Ectodermal cell (in vitro differentiated cells): ENCODE data around the gene PLXNA2.

ENCODE experiments used
- H3K27ac ChIP-seq: 2 replicates; pipeline ENCODE4 v1.7.0; 2013; ENCODE audit warnings: mild to moderate bottlenecking, low read depth, low read length; ENCODE audit not compliant: insufficient read depth, poor library complexity, severe bottlenecking
- H3K27me3 ChIP-seq: 2 replicates; pipeline ENCODE4 v1.7.0; 2013; ENCODE audit warnings: mild to moderate bottlenecking, low read length; ENCODE audit not compliant: insufficient read depth, control insufficient read depth, poor library complexity, severe bottlenecking
- H3K36me3 ChIP-seq: one replicate; pipeline ENCODE4 v1.7.0; 2013; ENCODE audit warnings: low read length; ENCODE audit not compliant: control insufficient read depth, insufficient read depth
- H3K4me1 ChIP-seq: one replicate; pipeline ENCODE4 v1.7.0; 2013; ENCODE audit warnings: low read length; ENCODE audit not compliant: control insufficient read depth, insufficient read depth
- H3K4me3 ChIP-seq: 2 replicates; pipeline ENCODE4 v1.7.0; 2013; ENCODE audit warnings: low read depth, low read length, control low read depth; ENCODE audit not compliant: insufficient read depth
- H3K9me3 ChIP-seq: 2 replicates; pipeline ENCODE4 v1.7.0; 2013; ENCODE audit warnings: mild to moderate bottlenecking, low read length, moderate library complexity; ENCODE audit not compliant: control insufficient read depth
- WGBS, 2 experiments: methylation state at CpG; one replicate each; pipeline ENCODE4 v1.1.7; 2013; ENCODE audit warnings: missing lambda C conversion rate in 2 of 2; 5-methylcytosine and 5-hydroxymethylcytosine counted together

The PLXNA2 gene

GRCh38 chr1:208074353-208074752, 169.8 kb downstream of the PLXNA2 start:
- no peaks in the 10 kb centered on the region for H3K36me3 ChIP-seq
- no peaks in the 10 kb centered on the region for H3K9me3 ChIP-seq
- no peak overlapping the region for H3K27ac ChIP-seq
- WGBS, 2 experiments = 92 to 94% methylated on average over 6 of the region's 6 CpGs
- peaks cover 1% of the 10 kb centered on the region for H3K27me3 ChIP-seq
- H3K4me1 ChIP-seq = peaks cover 23% of the 10 kb centered on the region
- no peak overlapping the region for H3K4me3 ChIP-seq

- no peaks in the 10 kb centered on the region for H3K27me3 ChIP-seq
- H3K4me3 ChIP-seq = no peak overlapping the region
- no peaks in the 10 kb centered on the region for H3K9me3 ChIP-seq
- peaks cover 2% of the 10 kb centered on the region for H3K4me1 ChIP-seq
- WGBS, 2 experiments = 76 to 79% methylated on average over 6 to 7 of the region's 7 CpGs
- H3K36me3 ChIP-seq = no peaks in the 10 kb centered on the region
- no peak overlapping the region for H3K27ac ChIP-seq
Measured at GRCh38 chr1:208071435-208072031, 172.7 kb downstream of the PLXNA2 start.

- Histone ChIP-seq H3K4me3 (no peak overlapping the region), H3K9me3 (no peaks in the 10 kb centered on the region), H3K4me1 (no peaks in the 10 kb centered on the region), H3K27ac (no peak overlapping the region), H3K36me3 (no peaks in the 10 kb centered on the region), H3K27me3 (no peaks in the 10 kb centered on the region)
- 96 to 97% methylated on average over 4 of the region's 4 CpGs for WGBS, 2 experiments
Measured at GRCh38 chr1:208069908-208070307, 174.3 kb downstream of the PLXNA2 start.

GRCh38 chr1:208069317-208069716, 174.9 kb downstream of the PLXNA2 start:
- Histone ChIP-seq H3K4me3 (no peak overlapping the region), H3K27ac (no peak overlapping the region), H3K4me1 (no peaks in the 10 kb centered on the region), H3K36me3 (no peaks in the 10 kb centered on the region), H3K27me3 (no peaks in the 10 kb centered on the region), H3K9me3 (no peaks in the 10 kb centered on the region)
- 88 to 93% methylated on average over 8 of the region's 8 CpGs for WGBS, 2 experiments

- Histone ChIP-seq H3K4me1 (no peaks in the 10 kb centered on the region), H3K36me3 (no peaks in the 10 kb centered on the region), H3K27ac (no peak overlapping the region), H3K9me3 (no peaks in the 10 kb centered on the region), H3K4me3 (no peak overlapping the region), H3K27me3 (no peaks in the 10 kb centered on the region)
- WGBS, 2 experiments = 76 to 78% methylated on average over 3 of the region's 3 CpGs
Measured at GRCh38 chr1:208068908-208069307, 175.3 kb downstream of the PLXNA2 start.

GRCh38 chr1:208068407-208068806, 175.8 kb downstream of the PLXNA2 start:
- no peaks in the 10 kb centered on the region for H3K36me3 ChIP-seq
- no peaks in the 10 kb centered on the region for H3K27me3 ChIP-seq
- H3K27ac ChIP-seq = no peak overlapping the region
- no peaks in the 10 kb centered on the region for H3K9me3 ChIP-seq
- no peak overlapping the region for H3K4me3 ChIP-seq
- 81 to 84% methylated on average over 7 of the region's 7 CpGs for WGBS, 2 experiments
- H3K4me1 ChIP-seq = no peaks in the 10 kb centered on the region

GRCh38 chr1:208066583-208066982, 177.6 kb downstream of the PLXNA2 start:
- Histone ChIP-seq H3K9me3 (no peaks in the 10 kb centered on the region), H3K4me3 (no peak overlapping the region), H3K27me3 (no peaks in the 10 kb centered on the region), H3K4me1 (no peaks in the 10 kb centered on the region), H3K36me3 (no peaks in the 10 kb centered on the region), H3K27ac (no peak overlapping the region)
- WGBS, 2 experiments = 81 to 82% methylated on average over 1 of the region's 1 CpG

- Histone ChIP-seq H3K4me3 (no peak overlapping the region), H3K4me1 (no peaks in the 10 kb centered on the region), H3K27me3 (no peaks in the 10 kb centered on the region), H3K36me3 (no peaks in the 10 kb centered on the region), H3K27ac (no peak overlapping the region), H3K9me3 (no peaks in the 10 kb centered on the region)
Measured at GRCh38 chr1:208065862-208066261, 178.3 kb downstream of the PLXNA2 start.

GRCh38 chr1:208061632-208062031, 182.6 kb downstream of the PLXNA2 start:
- Histone ChIP-seq H3K4me3 (no peak overlapping the region), H3K36me3 (no peaks in the 10 kb centered on the region), H3K4me1 (peaks cover 18% of the 10 kb centered on the region), H3K9me3 (no peaks in the 10 kb centered on the region), H3K27ac (no peak overlapping the region), H3K27me3 (no peaks in the 10 kb centered on the region)
- WGBS, 2 experiments = 89 to 94% methylated on average over 3 of the region's 3 CpGs

- H3K4me1 ChIP-seq = peaks cover 18% of the 10 kb centered on the region
- H3K4me3 ChIP-seq = no peak overlapping the region
- no peaks in the 10 kb centered on the region for H3K27me3 ChIP-seq
- WGBS, 2 experiments = 92 to 96% methylated on average over 4 of the region's 4 CpGs
- H3K9me3 ChIP-seq = no peaks in the 10 kb centered on the region
- H3K27ac ChIP-seq = no peak overlapping the region
- no peaks in the 10 kb centered on the region for H3K36me3 ChIP-seq
Measured at GRCh38 chr1:208061118-208061517, 183.1 kb downstream of the PLXNA2 start.
